Vagina (tissue), 2 donors: ENCODE results near the gene ELMOD3.

Source experiments
- POLR2A ChIP-seq, 2 donors: fragments of 450-650 bp; IDR thresholded peaks; one replicate each; pipeline ENCODE4 v1.6.1; 2017; ENCODE audit warnings: antibody characterized with exemption in 2 of 2, mild to moderate bottlenecking in 2 of 2, moderate library complexity in 2 of 2
- TF ChIP-seq, protein P1 (sequence below), 3 experiments: fragments of 450-650 bp in 2 of 3; fragments of 200-600 bp in 1 of 3; sonication (generic) in 1 of 3; IDR thresholded peaks; one replicate each; pipeline ENCODE4 v1.5.1; 2017 to 2019; ENCODE audit warnings: antibody characterized with exemption in 3 of 3, mild to moderate bottlenecking in 2 of 3, moderate library complexity in 2 of 3

DNA sequence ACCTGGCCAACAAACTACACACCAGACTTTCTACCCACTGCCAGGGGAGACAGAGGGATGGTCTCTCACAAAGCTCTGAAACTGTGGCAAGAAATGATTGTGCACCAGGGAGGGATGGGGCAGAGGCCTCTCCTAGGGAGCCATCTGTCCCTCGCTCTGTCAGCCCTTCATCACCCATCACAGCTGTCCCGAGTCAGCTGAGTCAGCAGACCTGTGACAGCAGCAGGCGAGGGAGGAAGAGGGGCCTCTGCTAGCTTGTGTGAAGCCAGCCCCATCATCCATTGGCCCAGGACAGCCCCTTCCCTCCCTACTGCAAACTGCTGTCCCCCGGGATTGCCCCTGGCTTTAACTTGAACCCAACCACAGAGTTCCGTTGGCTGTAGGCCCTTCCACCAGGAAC is 69.0 kb downstream of the ELMOD3 start:
- TF ChIP-seq, protein P1, sequence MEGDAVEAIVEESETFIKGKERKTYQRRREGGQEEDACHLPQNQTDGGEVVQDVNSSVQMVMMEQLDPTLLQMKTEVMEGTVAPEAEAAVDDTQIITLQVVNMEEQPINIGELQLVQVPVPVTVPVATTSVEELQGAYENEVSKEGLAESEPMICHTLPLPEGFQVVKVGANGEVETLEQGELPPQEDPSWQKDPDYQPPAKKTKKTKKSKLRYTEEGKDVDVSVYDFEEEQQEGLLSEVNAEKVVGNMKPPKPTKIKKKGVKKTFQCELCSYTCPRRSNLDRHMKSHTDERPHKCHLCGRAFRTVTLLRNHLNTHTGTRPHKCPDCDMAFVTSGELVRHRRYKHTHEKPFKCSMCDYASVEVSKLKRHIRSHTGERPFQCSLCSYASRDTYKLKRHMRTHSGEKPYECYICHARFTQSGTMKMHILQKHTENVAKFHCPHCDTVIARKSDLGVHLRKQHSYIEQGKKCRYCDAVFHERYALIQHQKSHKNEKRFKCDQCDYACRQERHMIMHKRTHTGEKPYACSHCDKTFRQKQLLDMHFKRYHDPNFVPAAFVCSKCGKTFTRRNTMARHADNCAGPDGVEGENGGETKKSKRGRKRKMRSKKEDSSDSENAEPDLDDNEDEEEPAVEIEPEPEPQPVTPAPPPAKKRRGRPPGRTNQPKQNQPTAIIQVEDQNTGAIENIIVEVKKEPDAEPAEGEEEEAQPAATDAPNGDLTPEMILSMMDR (IDR thresholded peaks at IDR 0.05), result no peak
- TF ChIP-seq POLR2A (IDR thresholded peaks at IDR 0.05), result no peak
